BE2C (cell line): ENCODE data around the gene PSMA1.

Experiments used
- DNase-seq: peaks from one replicate; pipeline ENCODE4 v3.0.0-alpha.2; 2020
- H3K27me3 ChIP-seq: fragments of 250-450 bp; sonication (Bioruptor Pico); 2 replicates; pipeline ENCODE4 v1.5.1; 2020; ENCODE audit warnings: mild to moderate bottlenecking
- H3K36me3 ChIP-seq: fragments of 250-450 bp; sonication (Bioruptor Pico); 2 replicates; pipeline ENCODE4 v1.5.1; 2020; ENCODE audit warnings: mild to moderate bottlenecking
- H3K4me1 ChIP-seq: fragments of 250-450 bp; sonication (Bioruptor Pico); 2 replicates; pipeline ENCODE4 v1.5.1; 2020
- H3K4me3 ChIP-seq: 2 replicates; pipeline ENCODE4 v1.5.1; 2011; ENCODE audit warnings: low read depth, low read length
- H3K9me3 ChIP-seq: fragments of 250-450 bp; sonication (Bioruptor Pico); 2 replicates; pipeline ENCODE4 v1.5.1; 2020
- TF ChIP-seq, protein P1 (sequence below): IDR thresholded peaks from 2 replicates; pipeline ENCODE4 v1.5.1; 2012; ENCODE audit warnings: mild to moderate bottlenecking, low read depth, low read length

The PSMA1 gene

DNA sequence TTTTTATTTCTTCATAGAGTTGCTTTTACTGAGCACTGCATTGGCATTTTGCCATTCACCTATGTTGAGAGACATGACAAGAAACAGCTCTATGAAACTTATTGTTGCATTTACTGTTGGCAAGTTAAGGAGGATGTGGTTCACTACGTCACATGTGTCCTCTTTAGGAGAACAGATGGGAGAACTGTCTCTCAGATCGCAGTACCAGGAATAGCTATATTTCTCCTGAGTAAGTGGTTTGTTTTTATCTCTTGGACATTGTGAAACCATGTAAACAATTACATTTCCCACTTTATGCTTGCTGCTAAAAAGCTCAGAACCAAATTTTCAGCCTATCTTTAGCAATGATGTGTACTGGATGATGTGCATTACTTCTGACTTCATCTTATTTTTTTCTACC, 34.8 kb upstream of the PSMA1 start:
- Histone ChIP-seq H3K4me3 (no peak overlapping the region), H3K9me3 (no peaks in the 10 kb centered on the region), H3K36me3 (no peaks in the 10 kb centered on the region), H3K27me3 (no peaks in the 10 kb centered on the region), H3K4me1 (no peaks in the 10 kb centered on the region)
- TF ChIP-seq, protein P1, sequence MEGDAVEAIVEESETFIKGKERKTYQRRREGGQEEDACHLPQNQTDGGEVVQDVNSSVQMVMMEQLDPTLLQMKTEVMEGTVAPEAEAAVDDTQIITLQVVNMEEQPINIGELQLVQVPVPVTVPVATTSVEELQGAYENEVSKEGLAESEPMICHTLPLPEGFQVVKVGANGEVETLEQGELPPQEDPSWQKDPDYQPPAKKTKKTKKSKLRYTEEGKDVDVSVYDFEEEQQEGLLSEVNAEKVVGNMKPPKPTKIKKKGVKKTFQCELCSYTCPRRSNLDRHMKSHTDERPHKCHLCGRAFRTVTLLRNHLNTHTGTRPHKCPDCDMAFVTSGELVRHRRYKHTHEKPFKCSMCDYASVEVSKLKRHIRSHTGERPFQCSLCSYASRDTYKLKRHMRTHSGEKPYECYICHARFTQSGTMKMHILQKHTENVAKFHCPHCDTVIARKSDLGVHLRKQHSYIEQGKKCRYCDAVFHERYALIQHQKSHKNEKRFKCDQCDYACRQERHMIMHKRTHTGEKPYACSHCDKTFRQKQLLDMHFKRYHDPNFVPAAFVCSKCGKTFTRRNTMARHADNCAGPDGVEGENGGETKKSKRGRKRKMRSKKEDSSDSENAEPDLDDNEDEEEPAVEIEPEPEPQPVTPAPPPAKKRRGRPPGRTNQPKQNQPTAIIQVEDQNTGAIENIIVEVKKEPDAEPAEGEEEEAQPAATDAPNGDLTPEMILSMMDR, result no peak
- no peak for DNase-seq

DNA sequence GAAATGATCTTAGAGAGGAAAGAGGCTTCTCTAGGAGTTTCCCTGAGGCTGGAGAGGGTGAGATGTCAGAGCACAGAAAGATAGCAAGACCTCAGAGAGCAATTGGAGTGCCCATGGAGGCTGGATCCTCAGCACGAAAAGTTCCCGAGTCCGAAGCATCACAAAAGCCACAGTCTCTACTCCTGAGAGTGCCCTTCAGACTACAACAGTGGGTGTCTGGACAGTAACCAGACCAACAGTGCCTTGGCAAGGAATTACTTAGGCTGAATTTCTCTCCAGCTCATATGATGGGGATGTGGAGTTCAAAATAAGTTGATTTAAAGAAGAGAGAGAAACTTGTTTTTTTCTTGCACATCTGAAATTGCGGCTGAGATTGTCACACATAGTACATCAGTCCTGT, 31.9 kb upstream of the PSMA1 start:
- Histone ChIP-seq H3K36me3 (no peaks in the 10 kb centered on the region), H3K27me3 (no peaks in the 10 kb centered on the region), H3K4me1 (no peaks in the 10 kb centered on the region), H3K4me3 (no peak overlapping the region), H3K9me3 (no peaks in the 10 kb centered on the region)
- no peak for DNase-seq
- TF ChIP-seq, protein P1, result no peak

DNA sequence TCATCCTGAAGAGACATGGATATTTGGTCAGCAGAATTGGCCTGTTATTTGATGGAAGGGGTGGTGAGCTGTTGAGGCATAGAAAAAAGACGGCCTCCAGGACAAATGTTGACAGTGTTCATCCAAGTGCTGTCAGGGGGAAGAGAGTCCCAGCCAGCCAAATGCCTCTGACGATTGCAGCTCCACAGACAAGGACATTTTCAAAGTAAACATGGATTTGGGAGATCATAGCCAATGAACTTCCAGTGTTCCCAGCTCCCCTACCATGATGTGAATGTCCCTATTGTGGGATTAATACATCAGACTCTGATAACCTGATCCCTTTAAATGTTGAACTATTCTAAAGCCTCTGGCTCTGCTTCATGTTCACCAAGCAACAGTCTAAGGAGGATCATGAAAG, 31.2 kb upstream of the PSMA1 start:
- H3K36me3 ChIP-seq, result no peaks in the 10 kb centered on the region
- H3K4me3 ChIP-seq, result no peak overlapping the region
- no peak for DNase-seq
- no peaks in the 10 kb centered on the region for H3K9me3 ChIP-seq
- H3K27me3 ChIP-seq, result no peaks in the 10 kb centered on the region
- no peaks in the 10 kb centered on the region for H3K4me1 ChIP-seq
- TF ChIP-seq, protein P1, result no peak

DNA sequence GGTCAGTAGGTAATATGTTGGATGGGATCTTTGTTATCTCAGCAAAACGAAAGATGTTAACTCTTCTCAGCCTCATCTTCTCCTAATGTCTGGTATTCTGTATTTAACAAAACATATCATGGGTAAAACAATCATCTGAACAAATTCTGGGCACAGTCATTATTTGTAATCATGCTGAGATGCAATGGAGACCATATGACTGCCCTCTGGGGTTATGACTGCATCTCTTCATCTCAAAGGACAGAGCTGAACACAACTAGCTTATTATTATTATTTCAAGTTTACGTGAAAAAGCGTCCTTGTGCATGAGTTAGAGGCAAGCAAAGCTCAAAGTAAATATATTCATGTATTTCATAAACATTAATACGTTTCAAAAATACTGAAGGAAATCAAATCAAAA, 29.7 kb upstream of the PSMA1 start:
- DNase-seq, result no peak
- Histone ChIP-seq H3K4me1 (no peaks in the 10 kb centered on the region), H3K9me3 (no peaks in the 10 kb centered on the region), H3K4me3 (no peak overlapping the region), H3K27me3 (no peaks in the 10 kb centered on the region), H3K36me3 (no peaks in the 10 kb centered on the region)
- TF ChIP-seq, protein P1, result no peak

DNA sequence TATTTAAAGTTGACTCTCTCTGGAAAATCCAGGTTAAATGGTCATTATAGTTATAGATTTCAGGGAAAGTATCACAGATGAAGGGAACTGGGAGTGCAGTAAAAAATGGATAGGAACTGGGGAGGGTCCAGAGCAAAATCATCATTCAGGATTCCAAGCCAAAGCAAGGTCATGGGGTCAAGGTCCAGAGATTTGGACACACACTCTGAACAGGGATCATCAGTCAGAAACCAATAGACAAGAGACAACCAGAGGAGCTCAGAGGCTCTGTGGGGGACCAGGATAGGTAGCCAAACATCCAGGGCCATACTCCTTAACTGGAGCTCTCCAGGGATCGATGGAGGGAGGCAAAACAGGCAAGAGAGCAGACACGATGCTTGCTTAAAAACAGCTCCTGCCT, 27.3 kb upstream of the PSMA1 start:
- no peaks in the 10 kb centered on the region for H3K9me3 ChIP-seq
- DNase-seq, result no peak
- H3K36me3 ChIP-seq, result no peaks in the 10 kb centered on the region
- no peaks in the 10 kb centered on the region for H3K27me3 ChIP-seq
- TF ChIP-seq, protein P1, result no peak
- H3K4me3 ChIP-seq, result no peak overlapping the region
- H3K4me1 ChIP-seq, result no peaks in the 10 kb centered on the region

DNA sequence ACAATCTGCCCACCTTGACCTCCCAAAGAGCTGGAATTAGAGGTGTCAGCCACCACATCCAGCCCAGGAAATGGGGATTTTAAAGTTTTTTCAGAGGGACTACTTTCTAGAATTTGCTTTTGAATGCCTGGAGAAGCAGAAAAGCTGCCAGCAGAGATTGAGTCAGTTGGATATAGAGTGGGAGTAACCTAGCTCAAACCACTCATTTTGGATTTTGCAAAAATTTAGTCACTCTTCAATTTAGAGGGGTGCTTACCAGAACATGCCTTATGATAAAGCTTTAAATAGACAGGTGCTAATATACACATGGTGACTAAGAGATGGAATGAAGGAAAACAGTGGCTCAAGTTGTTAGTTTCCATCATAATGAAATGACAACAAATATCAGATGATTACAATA, 26.5 kb upstream of the PSMA1 start:
- TF ChIP-seq, protein P1, result no peak
- no peak overlapping the region for H3K4me3 ChIP-seq
- H3K27me3 ChIP-seq, result no peaks in the 10 kb centered on the region
- no peak for DNase-seq
- H3K4me1 ChIP-seq, result no peaks in the 10 kb centered on the region
- H3K9me3 ChIP-seq, result no peaks in the 10 kb centered on the region
- H3K36me3 ChIP-seq, result no peaks in the 10 kb centered on the region
